ENCODE data around the gene HSD17B11. TPM values are rescaled to one million over a fixed set of nuclear protein-coding genes. Genes with fewer than 3 reads are reported as not detected.
"Not testable (repeated sequence)": the region's sequence is repeated elsewhere in the genome, so short reads cannot be mapped to it uniquely, and the experiment has no call there.

Gene HSD17B11
- total RNA-seq, 1 experiment from 2014 or later = 14.0 TPM

- TF ChIP-seq ZNF423 (CRISPR knock-in tag; IDR thresholded peaks at IDR 0.05) = no peak
Observed at GRCh38 chr4:87342872-87343271, 48.1 kb downstream of the HSD17B11 start (continued).

- H3K4me1 Mint-ChIP-seq; ATAC-seq; H3K27me3 Mint-ChIP-seq (ENCODE audit: low read depth); CTCF ChIA-PET; H3K27ac Mint-ChIP-seq; H3K4me3 Mint-ChIP-seq; DNase-seq (ENCODE audit: low spot score): not testable (repeated sequence)
- peaks cover 20% of the 10 kb centered on the region for H3K9me3 Mint-ChIP-seq
- POLR2A ChIA-PET = interaction anchor here (0.7 kb wide), 1 partner anchor 1439 kb away, joined by 4 read pairs; no protein-coding TSS in a partner anchor
- H3K36me3 Mint-ChIP-seq = peaks cover 29% of the 10 kb centered on the region
Observed at GRCh38 chr4:87341954-87342635, 48.9 kb downstream of the HSD17B11 start.

GRCh38 chr4:87339440-87339839, 51.5 kb downstream of the HSD17B11 start:
- peaks cover 9% of the 10 kb centered on the region for H3K4me1 Mint-ChIP-seq
- DNase-seq (ENCODE audit: low spot score) (no peak), ATAC-seq (no peak)
- H3K36me3 Mint-ChIP-seq = peaks cover 18% of the 10 kb centered on the region
- ChIA-PET CTCF (interaction anchor here (2.1 kb wide), 1 partner anchor 499 kb away, joined by 5 read pairs; no protein-coding TSS in a partner anchor), POLR2A (no interaction called here)
- H3K27me3 Mint-ChIP-seq (ENCODE audit: low read depth) = no peaks in the 10 kb centered on the region
- TF ChIP-seq ZNF232 (CRISPR knock-in tag; IDR thresholded peaks at IDR 0.05) (no peak), JAZF1 (CRISPR knock-in tag; IDR thresholded peaks at IDR 0.05) (no peak), ARID4B (CRISPR knock-in tag; IDR thresholded peaks at IDR 0.05; ENCODE audit: borderline replicate concordance) (no peak), CTCF (IDR thresholded peaks at IDR 0.05) (no peak), MYBL2 (CRISPR knock-in tag; IDR thresholded peaks at IDR 0.05) (no peak), EMX1 (CRISPR knock-in tag; IDR thresholded peaks at IDR 0.05) (no peak), ATF1 (CRISPR knock-in tag; IDR thresholded peaks at IDR 0.05) (no peak), TEAD4 (CRISPR knock-in tag; IDR thresholded peaks at IDR 0.05) (no peak), ATF6 (CRISPR knock-in tag; IDR thresholded peaks at IDR 0.05) (no peak), NR1H2 (CRISPR knock-in tag; IDR thresholded peaks at IDR 0.05) (no peak), TCF7 (CRISPR knock-in tag; IDR thresholded peaks at IDR 0.05; ENCODE audit: low read depth) (no peak), ZNF317 (CRISPR knock-in tag; IDR thresholded peaks at IDR 0.05; ENCODE audit: borderline replicate concordance, low read depth) (no peak), CDX4 (CRISPR knock-in tag; IDR thresholded peaks at IDR 0.05; ENCODE audit: borderline replicate concordance) (no peak), AFF4 (CRISPR knock-in tag; IDR thresholded peaks at IDR 0.05; ENCODE audit: borderline replicate concordance) (no peak)
- H3K4me3 Mint-ChIP-seq = no peak overlapping the region
- no peak overlapping the region for H3K27ac Mint-ChIP-seq
- peaks cover 5% of the 10 kb centered on the region for H3K9me3 Mint-ChIP-seq
